Activated CD8-positive, alpha-beta T cell treated with anti-CD3 and anti-CD28 coated beads, Interleukin-2, amount 10 ng/mL, durations not matched to agents 7 days and 5 days (primary cell): ENCODE measurements around the gene ENPP1. TPM values are rescaled to one million over a fixed set of nuclear protein-coding genes. Genes with fewer than 3 reads are reported as not detected.
"Not testable (repeated sequence)": the region's sequence is repeated elsewhere in the genome, so short reads cannot be mapped to it uniquely, and the experiment has no call there.

ENCODE experiments used
- ATAC-seq: fragments of 150-1000 bp; cut with Tn5 transposase; one replicate; pipeline ENCODE4 v1.10.0; 2021; ENCODE audit warnings: moderate library complexity
- CTCF ChIA-PET: fragments of 350-600 bp; sonication (Branson Sonifier 250); formaldehyde crosslinking; loops from one replicate; lab custom pipeline; 2021; ENCODE audit warnings: antibody characterized with exemption; lab: Charles Lee
- POLR2A ChIA-PET: fragments of 350-600 bp; sonication (Branson Sonifier 250); formaldehyde crosslinking; loops from one replicate; lab custom pipeline; 2021; ENCODE audit warnings: antibody characterized with exemption; lab: Charles Lee
- DNase-seq: peaks from one replicate; pipeline ENCODE4 v3.0.0-alpha.2; 2020
- H3K27ac Mint-ChIP-seq: one replicate; pipeline ENCODE4 v1.8.0; 2021; ENCODE audit warnings: mild to moderate bottlenecking, mixed read lengths
- H3K27me3 Mint-ChIP-seq: one replicate; pipeline ENCODE4 v1.8.0; 2021; ENCODE audit warnings: low read depth, mixed read lengths
- H3K36me3 Mint-ChIP-seq: one replicate; pipeline ENCODE4 v1.8.0; 2021; ENCODE audit warnings: low read depth, mixed read lengths
- H3K4me1 Mint-ChIP-seq: one replicate; pipeline ENCODE4 v1.8.0; 2021; ENCODE audit warnings: low read depth, mixed read lengths
- H3K4me3 Mint-ChIP-seq: one replicate; pipeline ENCODE4 v1.8.0; 2021; ENCODE audit warnings: mild to moderate bottlenecking, mixed read lengths
- H3K9me3 Mint-ChIP-seq: one replicate; pipeline ENCODE4 v1.8.0; 2022; ENCODE audit warnings: mixed read lengths; ENCODE audit not compliant: insufficient read depth
- total RNA-seq, 2 experiments: library from RNA; stranded (reverse); gene quantifications; one replicate each; pipeline ENCODE4 v1.2.3, GENCODE V29; 2021

ENPP1 gene
- total RNA-seq, 2 experiments from 2014 or later, result 0.29 to 0.50 TPM

DNA sequence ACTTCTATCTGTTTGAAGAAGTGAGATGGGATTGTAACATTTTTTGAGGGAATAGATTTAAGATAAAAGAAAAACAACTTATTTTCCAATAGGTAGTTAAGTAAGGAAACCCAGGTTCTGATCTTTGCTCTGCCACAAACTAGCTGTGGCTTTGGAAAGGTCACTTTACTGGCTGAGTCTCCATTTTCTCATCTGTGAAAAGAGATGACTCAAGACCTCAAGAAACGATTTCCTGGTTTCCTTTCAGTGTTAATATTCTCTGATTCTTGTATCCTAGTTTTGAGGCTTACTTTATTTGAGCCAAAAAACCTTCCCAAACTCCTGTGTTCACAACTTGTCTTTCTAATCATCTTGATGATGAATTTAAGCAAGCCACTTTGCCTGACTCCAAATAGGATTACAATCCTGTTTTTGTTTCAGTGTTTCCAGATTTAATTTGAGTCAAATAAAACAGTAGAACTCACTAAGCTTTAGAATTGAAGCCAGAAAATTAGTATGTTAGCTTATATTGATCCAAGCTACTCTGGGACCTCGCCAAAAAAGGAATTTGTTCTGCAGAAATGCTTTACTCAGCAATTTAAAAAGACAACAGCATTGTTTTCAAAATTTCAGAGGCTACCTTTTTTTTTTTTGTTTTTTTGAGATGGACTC lies 51.1 kb downstream of the ENPP1 start:
- CTCF ChIA-PET, result no interaction called here
- no peaks in the 10 kb centered on the region for H3K9me3 Mint-ChIP-seq
- ATAC-seq, result no peak
- POLR2A ChIA-PET, result interaction anchor here (0.6 kb wide), 2 partner anchors 13 to 326 kb away, joined by 3 to 6 read pairs; no protein-coding TSS in a partner anchor
- peaks cover 2% of the 10 kb centered on the region for H3K27me3 Mint-ChIP-seq
- no peak for DNase-seq
- no peak overlapping the region for H3K4me3 Mint-ChIP-seq
- no peaks in the 10 kb centered on the region for H3K4me1 Mint-ChIP-seq
- H3K27ac Mint-ChIP-seq, result no peak overlapping the region
- H3K36me3 Mint-ChIP-seq, result no peaks in the 10 kb centered on the region

DNA sequence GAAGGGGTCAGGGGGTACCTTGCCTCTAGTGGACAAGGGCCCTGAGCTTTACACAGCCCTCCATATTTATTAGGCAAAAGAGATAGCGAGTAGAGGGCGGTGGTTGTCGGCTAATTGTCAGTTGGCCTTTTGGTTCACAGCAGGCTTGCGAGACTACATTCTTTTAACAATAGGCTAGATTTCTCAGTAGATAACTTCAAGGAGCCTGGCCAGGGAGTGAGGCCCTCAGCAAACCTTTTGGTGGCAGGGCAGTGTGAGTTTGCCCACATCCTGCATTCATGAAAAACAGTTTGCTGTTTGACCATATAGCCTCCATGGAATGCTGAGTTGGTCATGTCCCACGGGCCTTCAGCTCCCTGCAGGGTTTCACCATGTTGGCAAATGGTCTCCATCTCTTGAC lies 51.8 kb downstream of the ENPP1 start:
- H3K4me1 Mint-ChIP-seq, H3K9me3 Mint-ChIP-seq, H3K4me3 Mint-ChIP-seq, H3K36me3 Mint-ChIP-seq, DNase-seq, ATAC-seq, CTCF ChIA-PET, H3K27ac Mint-ChIP-seq, H3K27me3 Mint-ChIP-seq: not testable (repeated sequence)
- POLR2A ChIA-PET, result interaction anchor here (0.6 kb wide), 1 partner anchor 14 kb away, joined by 3 read pairs; no protein-coding TSS in a partner anchor

DNA sequence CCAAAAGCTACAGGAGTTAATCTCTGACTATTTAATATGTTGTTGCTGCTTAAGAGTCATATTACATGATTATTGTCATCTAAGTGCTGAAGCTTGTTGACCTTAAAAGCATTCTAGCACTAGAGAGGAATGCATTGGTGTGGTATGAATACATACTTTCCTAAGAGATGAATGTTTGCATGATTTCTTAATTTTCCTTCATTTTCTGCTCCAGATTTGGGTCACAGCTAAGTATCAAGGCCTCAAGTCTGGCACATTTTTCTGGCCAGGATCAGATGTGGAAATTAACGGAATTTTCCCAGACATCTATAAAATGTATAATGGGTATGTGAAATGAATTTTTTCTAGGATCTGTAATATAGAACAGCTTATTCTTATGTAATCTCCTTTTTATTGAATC lies 53.6 kb downstream of the ENPP1 start:
- CTCF ChIA-PET, result no interaction called here

DNA sequence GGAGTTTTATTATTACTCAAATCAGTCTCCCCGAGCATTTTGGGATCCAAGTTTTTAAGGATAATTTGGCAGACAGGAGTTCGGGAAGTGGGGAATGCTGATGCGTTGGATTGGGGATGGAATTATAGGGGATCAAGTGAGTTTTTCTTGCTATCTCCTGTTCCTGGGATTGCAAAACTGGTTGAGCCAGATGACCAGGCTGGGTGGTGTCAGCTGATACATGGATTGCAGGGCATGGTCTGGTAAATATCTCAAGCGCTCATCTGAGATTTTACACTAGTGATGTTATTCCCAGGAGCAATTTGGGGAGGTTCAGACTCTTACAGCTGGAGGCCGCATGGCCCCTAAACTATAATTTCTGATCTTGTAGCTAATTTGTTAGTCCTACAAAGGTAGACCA lies 54.7 kb downstream of the ENPP1 start:
- no peak for ATAC-seq
- DNase-seq, result no peak
- Mint-ChIP-seq H3K4me1 (no peaks in the 10 kb centered on the region), H3K4me3 (no peak overlapping the region), H3K27me3 (peaks cover 6% of the 10 kb centered on the region), H3K36me3 (no peaks in the 10 kb centered on the region), H3K27ac (no peak overlapping the region), H3K9me3 (no peaks in the 10 kb centered on the region)
- CTCF ChIA-PET, result no interaction called here
- POLR2A ChIA-PET, result no interaction called here

More for the DNA sequence above, 53.6 kb downstream of the ENPP1 start:
- Mint-ChIP-seq H3K27ac (no peak overlapping the region), H3K9me3 (no peaks in the 10 kb centered on the region), H3K4me1 (no peaks in the 10 kb centered on the region), H3K36me3 (no peaks in the 10 kb centered on the region), H3K4me3 (no peak overlapping the region), H3K27me3 (peaks cover 3% of the 10 kb centered on the region)
- DNase-seq (no peak), ATAC-seq (no peak)
- POLR2A ChIA-PET, result no interaction called here

DNA sequence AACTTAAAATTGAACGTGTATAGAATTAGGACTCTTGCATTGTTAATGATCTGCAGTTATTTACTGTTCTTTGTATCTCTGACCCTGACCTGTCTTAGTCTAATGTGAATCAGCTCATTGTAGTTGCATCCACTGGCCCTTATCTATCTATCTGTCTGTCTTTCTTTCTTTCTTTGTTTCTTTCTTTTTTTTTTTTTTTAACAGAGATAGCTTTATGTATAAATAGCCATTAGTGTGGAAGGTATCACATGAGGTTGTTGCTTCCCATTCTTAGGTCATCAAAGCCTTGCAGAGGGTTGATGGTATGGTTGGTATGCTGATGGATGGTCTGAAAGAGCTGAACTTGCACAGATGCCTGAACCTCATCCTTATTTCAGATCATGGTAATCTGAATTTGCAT lies 59.9 kb downstream of the ENPP1 start:
- Mint-ChIP-seq H3K4me3 (no peak overlapping the region), H3K36me3 (no peaks in the 10 kb centered on the region), H3K27ac (no peak overlapping the region), H3K4me1 (no peaks in the 10 kb centered on the region), H3K9me3 (no peaks in the 10 kb centered on the region), H3K27me3 (peaks cover 8% of the 10 kb centered on the region)
- ChIA-PET POLR2A (no interaction called here), CTCF (interaction anchor here (0.9 to 1.3 kb wide), 2 partner anchors 172 to 412 kb away, joined by 3 to 4 read pairs; no protein-coding TSS in a partner anchor)
- ATAC-seq (no peak), DNase-seq (no peak)

DNA sequence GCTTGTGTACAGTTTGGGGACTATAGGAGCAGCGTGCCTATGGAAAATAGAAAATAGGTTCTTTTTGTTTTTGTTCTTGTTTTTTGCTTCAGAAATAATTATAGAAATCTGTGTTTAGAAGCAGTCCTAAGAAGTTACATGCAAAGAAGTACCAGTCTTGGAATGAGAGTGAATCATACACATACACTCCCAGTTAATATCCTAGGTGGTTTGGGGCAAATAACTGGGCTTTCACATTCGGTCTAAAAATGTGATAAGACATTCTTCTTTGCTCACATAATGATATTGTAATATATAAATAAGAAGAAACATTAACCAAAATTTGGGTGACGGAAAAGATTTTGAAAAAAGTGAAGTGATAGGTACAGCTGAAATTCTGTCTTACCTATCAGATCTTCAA lies 61.0 kb downstream of the ENPP1 start:
- Mint-ChIP-seq H3K9me3 (no peaks in the 10 kb centered on the region), H3K4me1 (no peaks in the 10 kb centered on the region), H3K27me3 (peaks cover 8% of the 10 kb centered on the region), H3K4me3 (no peak overlapping the region), H3K36me3 (no peaks in the 10 kb centered on the region), H3K27ac (no peak overlapping the region)
- DNase-seq (no peak), ATAC-seq (no peak)
- CTCF ChIA-PET, result no interaction called here
- POLR2A ChIA-PET, result no interaction called here

DNA sequence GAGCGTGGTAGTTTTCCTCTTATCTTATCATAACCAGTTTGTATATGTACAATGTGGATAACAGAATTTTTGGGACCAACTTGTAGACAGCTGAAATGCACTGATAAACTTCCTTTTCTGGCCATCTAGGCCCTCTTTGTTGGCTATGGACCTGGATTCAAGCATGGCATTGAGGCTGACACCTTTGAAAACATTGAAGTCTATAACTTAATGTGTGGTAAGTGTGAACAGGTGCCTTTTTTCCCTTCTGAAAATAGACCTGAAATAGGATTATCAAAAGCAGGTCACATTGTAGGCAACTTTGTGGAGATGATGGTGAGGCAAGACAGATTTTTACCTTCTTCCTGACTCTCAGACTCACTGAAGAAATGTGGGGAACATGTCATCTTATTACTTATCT lies 67.8 kb downstream of the ENPP1 start:
- no peak overlapping the region for H3K4me3 Mint-ChIP-seq
- no peaks in the 10 kb centered on the region for H3K4me1 Mint-ChIP-seq
- DNase-seq (no peak), ATAC-seq (no peak)
- no peak overlapping the region for H3K27ac Mint-ChIP-seq
- H3K36me3 Mint-ChIP-seq, result no peaks in the 10 kb centered on the region
- no peaks in the 10 kb centered on the region for H3K9me3 Mint-ChIP-seq
- ChIA-PET CTCF (no interaction called here), POLR2A (no interaction called here)
- H3K27me3 Mint-ChIP-seq, result peaks cover 7% of the 10 kb centered on the region

DNA sequence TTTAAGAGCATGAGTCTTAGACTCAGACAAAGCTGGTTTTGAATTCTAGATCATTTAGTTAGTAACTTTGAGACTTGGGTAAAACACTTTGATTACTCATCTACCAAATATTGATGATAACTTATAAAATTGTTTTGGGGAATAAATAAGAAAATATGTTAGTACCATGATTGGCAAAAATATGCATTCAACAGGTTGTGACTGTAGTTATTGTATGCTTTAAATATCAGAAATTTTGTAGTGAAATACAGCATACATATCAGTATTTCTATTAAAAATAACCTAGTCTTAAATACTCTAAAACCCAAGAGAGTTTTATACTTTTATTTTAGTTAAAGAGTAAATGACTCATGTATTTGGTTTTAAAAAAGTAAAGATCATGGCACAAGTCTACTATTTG lies 68.7 kb downstream of the ENPP1 start:
- H3K36me3 Mint-ChIP-seq, result no peaks in the 10 kb centered on the region
- no peak overlapping the region for H3K4me3 Mint-ChIP-seq
- no peak overlapping the region for H3K27ac Mint-ChIP-seq
- H3K27me3 Mint-ChIP-seq, result peaks cover 6% of the 10 kb centered on the region
- DNase-seq, result no peak
- no peaks in the 10 kb centered on the region for H3K9me3 Mint-ChIP-seq
- CTCF ChIA-PET, result no interaction called here
- H3K4me1 Mint-ChIP-seq, result no peaks in the 10 kb centered on the region
- POLR2A ChIA-PET, result no interaction called here
- no peak for ATAC-seq

DNA sequence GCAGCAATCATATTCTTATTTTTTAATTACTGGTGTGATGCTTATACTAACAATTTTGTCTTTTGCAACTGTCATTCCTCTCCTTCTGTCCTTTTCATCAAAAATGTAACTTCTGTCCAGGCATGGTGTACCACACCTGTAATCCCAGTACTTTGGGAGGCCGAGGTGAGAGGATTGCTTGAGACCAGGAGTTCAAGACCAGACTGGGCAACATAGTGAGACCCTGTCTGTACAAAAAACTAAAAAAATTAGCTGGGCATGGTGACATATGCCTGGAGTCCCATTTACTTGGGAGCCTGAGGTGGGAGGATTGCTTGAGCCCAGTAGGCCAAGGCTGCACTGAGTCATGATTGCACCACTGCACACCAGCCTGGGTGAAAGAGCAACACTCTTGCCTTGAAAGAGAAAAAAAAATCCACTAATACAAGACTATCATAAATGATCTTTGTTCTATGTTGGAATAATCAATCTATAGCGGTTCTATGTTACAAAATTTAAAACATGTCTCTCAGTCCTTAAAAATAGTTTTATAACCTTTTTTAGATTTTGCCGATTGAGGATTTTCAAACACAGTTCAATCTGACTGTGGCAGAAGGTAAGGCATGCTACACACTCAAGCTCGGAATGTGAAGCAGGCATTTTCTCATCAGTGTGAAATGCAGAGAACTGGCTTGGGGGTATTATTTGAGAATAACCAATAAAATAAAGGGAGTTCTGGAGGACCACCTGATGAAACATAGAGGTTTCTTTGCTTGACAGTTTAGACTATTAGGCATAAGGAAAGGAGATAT lies 70.4 kb downstream of the ENPP1 start:
- DNase-seq (no peak), ATAC-seq (no peak)
- H3K36me3 Mint-ChIP-seq, result no peaks in the 10 kb centered on the region
- H3K27me3 Mint-ChIP-seq, result peaks cover 4% of the 10 kb centered on the region
- no peaks in the 10 kb centered on the region for H3K4me1 Mint-ChIP-seq
- ChIA-PET POLR2A (no interaction called here), CTCF (no interaction called here)
- H3K27ac Mint-ChIP-seq, result no peak overlapping the region
- H3K9me3 Mint-ChIP-seq, result no peaks in the 10 kb centered on the region
- H3K4me3 Mint-ChIP-seq, result no peak overlapping the region

DNA sequence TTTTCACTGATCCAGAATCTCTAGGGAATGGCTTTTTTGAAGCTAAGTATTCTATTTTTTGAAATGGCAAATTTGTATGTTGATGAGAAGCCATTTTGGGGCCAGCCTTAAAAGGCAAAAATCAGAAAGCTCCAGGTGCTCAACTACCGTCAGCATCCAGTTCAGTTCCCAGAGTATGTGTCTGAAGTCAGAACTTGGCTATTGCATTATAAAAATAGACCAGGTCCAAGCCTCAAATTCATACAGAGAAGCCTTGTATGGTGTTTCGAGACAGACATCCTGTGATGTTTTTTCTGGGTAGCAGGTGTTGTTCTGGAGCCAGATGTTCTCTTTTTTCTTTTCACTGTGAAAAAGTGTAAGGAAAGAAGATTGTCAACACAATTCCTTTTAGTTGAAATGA lies 75.2 kb downstream of the ENPP1 start:
- no peak for ATAC-seq
- no peaks in the 10 kb centered on the region for H3K4me1 Mint-ChIP-seq
- H3K36me3 Mint-ChIP-seq, result no peaks in the 10 kb centered on the region
- H3K4me3 Mint-ChIP-seq, result no peak overlapping the region
- ChIA-PET POLR2A (no interaction called here), CTCF (no interaction called here)
- H3K9me3 Mint-ChIP-seq, result no peaks in the 10 kb centered on the region
- no peak overlapping the region for H3K27ac Mint-ChIP-seq
- peaks cover 2% of the 10 kb centered on the region for H3K27me3 Mint-ChIP-seq
- no peak for DNase-seq

DNA sequence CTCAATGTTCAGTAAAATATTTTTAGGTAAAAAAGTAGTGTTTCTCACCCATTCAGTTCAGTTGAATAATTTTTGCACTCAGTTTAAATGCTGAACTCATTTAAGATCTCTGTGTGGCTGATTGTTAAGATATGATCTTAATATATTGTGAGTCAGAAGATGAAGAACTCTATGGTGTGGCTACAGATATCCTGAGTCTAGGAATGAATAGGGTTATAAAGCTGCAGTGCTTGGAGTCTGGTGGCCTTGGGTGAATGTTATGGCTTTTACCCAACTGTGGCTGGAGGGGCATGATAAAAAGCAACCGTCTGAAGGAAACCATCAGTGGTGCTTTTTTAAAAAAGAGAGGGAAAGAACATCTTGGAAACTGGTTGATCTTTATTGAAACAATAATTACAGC lies 77.4 kb downstream of the ENPP1 start:
- ATAC-seq, result no peak

DNA sequence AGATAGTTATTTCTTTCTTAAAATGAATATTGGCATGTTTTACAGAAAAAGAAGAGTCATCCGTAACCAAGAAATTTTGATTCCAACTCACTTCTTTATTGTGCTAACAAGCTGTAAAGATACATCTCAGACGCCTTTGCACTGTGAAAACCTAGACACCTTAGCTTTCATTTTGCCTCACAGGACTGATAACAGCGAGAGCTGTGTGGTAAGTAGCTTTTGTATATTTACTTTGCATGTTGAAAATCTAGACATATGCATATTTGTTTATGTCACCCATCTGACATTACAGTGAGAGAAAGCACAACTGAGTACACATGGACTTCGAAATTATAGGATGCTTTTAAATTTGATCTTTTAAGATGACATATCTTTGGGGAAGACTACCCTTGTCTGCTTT lies 78.7 kb downstream of the ENPP1 start:
- H3K9me3 Mint-ChIP-seq, result no peaks in the 10 kb centered on the region
- CTCF ChIA-PET, result interaction anchor here (1.4 kb wide), 1 partner anchor 24 kb away, joined by 3 read pairs; no protein-coding TSS in a partner anchor
- no peak overlapping the region for H3K4me3 Mint-ChIP-seq
- no peaks in the 10 kb centered on the region for H3K36me3 Mint-ChIP-seq
- H3K27ac Mint-ChIP-seq, result no peak overlapping the region
- POLR2A ChIA-PET, result interaction anchor here (0.5 to 0.6 kb wide), 2 partner anchors 198 to 267 kb away, joined by 3 read pairs; no protein-coding TSS in a partner anchor
- no peak for ATAC-seq
- peaks cover 2% of the 10 kb centered on the region for H3K27me3 Mint-ChIP-seq
- H3K4me1 Mint-ChIP-seq, result no peaks in the 10 kb centered on the region
- no peak for DNase-seq

More for the DNA sequence above, 77.4 kb downstream of the ENPP1 start:
- no peak for DNase-seq
- no peak overlapping the region for H3K27ac Mint-ChIP-seq
- H3K36me3 Mint-ChIP-seq, result no peaks in the 10 kb centered on the region
- POLR2A ChIA-PET, result no interaction called here
- CTCF ChIA-PET, result interaction anchor here (1.4 kb wide), 1 partner anchor 25 kb away, joined by 3 read pairs; no protein-coding TSS in a partner anchor
- H3K27me3 Mint-ChIP-seq, result peaks cover 2% of the 10 kb centered on the region
- no peaks in the 10 kb centered on the region for H3K9me3 Mint-ChIP-seq
- H3K4me1 Mint-ChIP-seq, result no peaks in the 10 kb centered on the region
- no peak overlapping the region for H3K4me3 Mint-ChIP-seq
